ENCODE measurements around the gene CAVIN2.

Gene CAVIN2, protein sequence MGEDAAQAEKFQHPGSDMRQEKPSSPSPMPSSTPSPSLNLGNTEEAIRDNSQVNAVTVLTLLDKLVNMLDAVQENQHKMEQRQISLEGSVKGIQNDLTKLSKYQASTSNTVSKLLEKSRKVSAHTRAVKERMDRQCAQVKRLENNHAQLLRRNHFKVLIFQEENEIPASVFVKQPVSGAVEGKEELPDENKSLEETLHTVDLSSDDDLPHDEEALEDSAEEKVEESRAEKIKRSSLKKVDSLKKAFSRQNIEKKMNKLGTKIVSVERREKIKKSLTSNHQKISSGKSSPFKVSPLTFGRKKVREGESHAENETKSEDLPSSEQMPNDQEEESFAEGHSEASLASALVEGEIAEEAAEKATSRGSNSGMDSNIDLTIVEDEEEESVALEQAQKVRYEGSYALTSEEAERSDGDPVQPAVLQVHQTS

GRCh38 chr2:191846515-191847476 is at the start of gene CAVIN2:
Gene CAVIN2, minus strand, starts transcription at chr2:191847088. Its CDS starts 163 bp downstream, at chr2:191846925.
- DNase-seq (ENCODE audit: low read depth in 1 of 2, low spot score in 1 of 2) = no peak

GRCh38 chr2:191895743-191896142 is 48.9 kb upstream of the CAVIN2 start:
- DNase-seq (ENCODE audit: low read depth in 1 of 2, low spot score in 1 of 2) = no peak

DNA sequence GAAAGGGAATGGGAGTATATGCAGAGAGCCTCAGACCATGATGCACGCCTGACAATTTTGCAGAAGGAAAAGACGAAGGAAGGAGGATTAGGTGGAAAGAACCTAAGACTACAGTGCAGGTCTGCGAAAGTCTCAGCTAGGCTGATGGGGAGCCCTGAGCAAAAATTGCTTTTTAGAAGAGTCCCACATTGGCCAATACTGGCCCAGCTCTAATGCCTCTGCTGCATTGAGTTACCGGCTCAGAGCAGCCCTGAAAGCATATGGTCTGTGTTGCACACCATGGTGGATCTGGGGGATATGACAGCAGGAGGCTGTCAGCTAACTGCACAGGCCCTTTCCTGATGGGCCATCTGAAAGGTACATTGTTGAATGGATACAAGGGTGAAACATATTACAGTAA is 48.3 kb upstream of the CAVIN2 start:
- DNase-seq (ENCODE audit: low read depth in 1 of 2, low spot score in 1 of 2) = no peak

DNA sequence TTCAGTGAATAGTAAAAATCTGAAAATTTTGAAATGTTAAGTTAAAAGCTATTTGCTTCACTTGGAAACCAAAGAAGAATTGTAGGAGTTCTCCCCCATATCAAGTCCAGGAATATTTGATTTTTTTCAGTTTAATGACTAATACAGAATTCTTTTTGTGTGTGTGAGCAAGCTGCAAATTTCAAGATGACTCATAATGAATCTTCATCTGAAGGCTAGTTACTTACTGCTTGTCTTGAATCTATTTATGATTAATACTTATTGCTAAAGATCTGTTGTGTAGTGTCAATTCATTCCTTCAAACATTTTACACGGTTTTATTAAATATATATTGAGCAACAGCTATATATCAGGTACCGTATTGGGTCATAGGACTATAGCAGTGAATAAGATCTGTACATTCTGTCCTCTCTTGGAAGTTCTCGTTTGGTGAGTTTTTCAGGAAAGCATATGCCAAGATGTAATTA is 47.8 kb upstream of the CAVIN2 start:
- DNase-seq (ENCODE audit: low read depth in 1 of 2, low spot score in 1 of 2) = no peak

DNA sequence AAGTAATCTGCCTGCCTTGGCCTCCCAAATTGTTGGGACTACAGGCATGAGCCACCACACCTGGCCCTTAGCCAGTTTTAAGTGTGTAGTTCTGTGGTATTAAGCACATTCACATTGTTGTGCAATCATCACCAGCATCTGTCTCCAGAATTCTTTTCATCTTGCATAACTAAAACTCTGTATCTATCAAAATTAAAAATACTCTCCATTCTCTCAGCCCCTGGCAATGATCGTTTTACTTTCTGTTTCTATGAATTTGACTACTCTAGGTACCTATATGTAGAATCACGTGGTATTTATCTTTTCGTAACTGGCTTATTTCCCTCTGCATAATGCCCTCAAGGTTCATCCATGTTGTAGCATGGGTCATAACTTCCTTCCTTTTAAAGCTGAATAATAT is 45.5 kb upstream of the CAVIN2 start:
- DNase-seq (ENCODE audit: low read depth in 1 of 2, low spot score in 1 of 2) = no peak

- no peak for DNase-seq (ENCODE audit: low read depth in 1 of 2, low spot score in 1 of 2)
Measured at GRCh38 chr2:191891656-191892055, 44.8 kb upstream of the CAVIN2 start.

DNA sequence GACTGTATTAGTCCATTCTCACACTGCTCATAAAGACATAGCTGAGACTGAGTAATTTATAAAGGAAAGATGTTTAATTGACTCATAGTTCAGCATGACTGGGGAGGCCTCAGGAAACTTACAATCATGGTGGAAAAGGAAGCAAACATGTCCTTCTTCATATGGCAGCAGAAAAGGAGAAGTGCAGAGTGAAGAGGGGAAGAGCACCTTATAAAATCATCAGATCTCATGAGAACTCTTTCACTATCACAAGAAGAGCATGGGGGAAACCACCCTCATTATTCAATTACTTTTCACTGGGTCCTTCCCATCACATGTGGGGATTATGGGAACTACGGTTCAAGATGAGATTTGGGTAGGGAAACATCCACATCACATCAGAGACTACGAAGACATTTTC is 43.0 kb upstream of the CAVIN2 start:
- no peak for DNase-seq (ENCODE audit: low read depth in 1 of 2, low spot score in 1 of 2)

DNA sequence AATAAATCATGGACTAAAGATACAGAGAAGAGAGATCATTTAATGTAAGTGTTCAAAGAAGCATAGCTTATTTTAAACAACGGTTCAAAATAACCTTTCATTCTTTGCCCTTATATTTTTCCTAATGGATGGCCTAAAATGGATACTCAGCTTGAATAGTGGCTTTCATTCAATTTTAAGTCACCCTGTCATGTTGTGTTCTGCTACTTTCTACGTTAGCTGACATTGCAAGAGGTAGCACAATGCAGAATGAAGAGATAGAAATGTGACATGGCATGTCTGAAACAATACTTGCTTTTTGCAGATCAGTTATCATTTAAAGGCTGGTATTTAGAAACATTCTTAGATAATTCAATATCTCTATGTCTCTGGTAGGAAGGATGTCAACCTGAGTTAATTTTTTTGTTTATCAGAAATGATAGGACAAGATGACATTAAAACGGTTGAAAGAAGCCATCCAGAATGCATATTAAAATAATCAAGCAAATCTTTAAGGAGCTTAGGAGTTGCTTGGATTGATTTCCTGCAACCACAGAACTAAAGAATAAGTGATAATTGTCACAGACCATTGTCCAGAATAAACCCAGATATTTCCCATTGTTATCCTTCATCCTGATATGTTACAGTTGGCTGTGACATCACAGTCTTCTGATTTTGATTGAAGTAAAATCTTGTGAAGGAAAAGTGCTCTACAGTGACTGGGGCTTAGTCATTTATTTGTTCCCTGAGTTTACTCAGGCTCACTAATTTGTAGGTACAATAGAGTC is 41.7 kb upstream of the CAVIN2 start:
- DNase-seq (ENCODE audit: low read depth in 1 of 2, low spot score in 1 of 2) = no peak

DNA sequence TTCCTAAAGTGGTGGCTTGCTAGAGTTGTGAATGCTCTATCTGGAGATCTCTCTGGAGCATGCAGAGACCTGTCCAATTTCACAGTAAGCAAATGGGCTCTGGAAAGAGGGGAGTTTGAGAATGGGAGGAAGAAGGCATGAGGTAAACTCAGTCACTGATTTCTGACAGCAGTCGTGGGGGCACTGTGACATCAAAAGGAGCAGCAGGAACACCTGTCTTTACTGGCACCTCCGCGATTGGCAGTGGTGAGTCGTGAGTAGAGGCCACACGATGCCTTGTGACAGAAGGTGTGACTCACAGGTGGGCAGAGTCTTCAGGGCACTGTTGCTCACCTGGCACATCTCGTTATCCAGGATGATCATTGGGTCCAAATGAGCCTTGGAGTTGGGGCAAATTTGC is 38.8 kb upstream of the CAVIN2 start:
- DNase-seq (ENCODE audit: low read depth in 1 of 2, low spot score in 1 of 2) = no peak

GRCh38 chr2:191885098-191885497 is 38.2 kb upstream of the CAVIN2 start:
- no peak for DNase-seq (ENCODE audit: low read depth in 1 of 2, low spot score in 1 of 2)

- DNase-seq (ENCODE audit: low read depth in 1 of 2, low spot score in 1 of 2) = no peak
Measured at GRCh38 chr2:191881982-191882816, 35.3 kb upstream of the CAVIN2 start.

DNA sequence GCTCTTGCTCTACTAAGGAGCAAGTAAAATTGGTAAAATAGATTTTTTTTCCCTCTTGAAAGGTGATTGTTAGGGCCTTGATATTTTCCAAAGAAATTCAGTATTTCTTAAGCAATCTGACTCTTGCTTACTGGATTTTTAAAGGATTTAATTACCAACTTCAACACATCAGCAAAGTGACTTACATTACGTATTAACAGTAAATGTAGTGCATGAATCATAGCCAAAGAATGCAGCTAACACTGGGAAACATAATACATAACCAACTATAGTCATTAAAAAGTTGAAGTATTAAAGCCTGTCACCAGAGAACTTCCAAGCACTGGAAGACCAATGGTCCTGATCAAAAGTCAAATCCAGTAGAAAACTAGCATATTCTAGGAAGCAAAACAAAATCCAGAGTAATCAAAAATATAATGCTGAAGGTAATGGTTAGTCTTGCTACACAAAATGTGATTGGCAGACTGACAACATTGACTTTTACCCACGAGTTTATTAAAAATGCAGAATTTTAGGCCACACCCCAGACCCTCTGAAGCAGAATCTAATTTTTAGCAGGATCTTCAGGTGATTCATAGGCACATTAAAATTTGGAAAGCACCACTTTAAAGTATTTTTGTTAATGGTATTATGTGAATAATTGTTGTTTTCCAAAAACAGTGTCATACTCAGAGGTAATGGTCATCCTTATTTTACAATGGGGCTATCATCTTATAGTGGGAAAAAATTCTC is 31.8 kb upstream of the CAVIN2 start:
- no peak for DNase-seq (ENCODE audit: low read depth in 1 of 2, low spot score in 1 of 2)

- DNase-seq (ENCODE audit: low read depth in 1 of 2, low spot score in 1 of 2) = no peak
Measured at GRCh38 chr2:191877875-191878274, 31.0 kb upstream of the CAVIN2 start.

- DNase-seq (ENCODE audit: low read depth in 1 of 2, low spot score in 1 of 2) = no peak
Measured at GRCh38 chr2:191875859-191876258, 29.0 kb upstream of the CAVIN2 start.

DNA sequence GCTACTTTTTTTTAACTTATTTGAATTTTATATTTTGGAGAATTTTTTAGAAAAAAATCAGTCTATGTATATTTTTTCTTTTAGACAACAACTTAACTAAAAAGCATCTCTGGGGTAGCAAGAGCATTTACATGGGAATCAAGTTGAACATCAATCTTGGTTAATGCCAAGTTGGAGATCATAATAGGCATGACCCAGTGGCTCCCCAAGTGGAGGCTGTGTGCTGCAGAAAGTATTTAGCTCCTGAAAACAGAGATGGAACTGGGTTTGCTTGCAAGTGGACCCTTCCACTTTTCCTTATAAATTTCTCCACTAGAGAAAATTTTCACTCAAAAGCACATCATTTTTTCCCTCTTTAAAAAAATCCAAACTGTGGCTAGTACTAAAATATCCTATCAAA is 23.9 kb upstream of the CAVIN2 start:
- DNase-seq (ENCODE audit: low read depth in 1 of 2, low spot score in 1 of 2) = no peak

DNA sequence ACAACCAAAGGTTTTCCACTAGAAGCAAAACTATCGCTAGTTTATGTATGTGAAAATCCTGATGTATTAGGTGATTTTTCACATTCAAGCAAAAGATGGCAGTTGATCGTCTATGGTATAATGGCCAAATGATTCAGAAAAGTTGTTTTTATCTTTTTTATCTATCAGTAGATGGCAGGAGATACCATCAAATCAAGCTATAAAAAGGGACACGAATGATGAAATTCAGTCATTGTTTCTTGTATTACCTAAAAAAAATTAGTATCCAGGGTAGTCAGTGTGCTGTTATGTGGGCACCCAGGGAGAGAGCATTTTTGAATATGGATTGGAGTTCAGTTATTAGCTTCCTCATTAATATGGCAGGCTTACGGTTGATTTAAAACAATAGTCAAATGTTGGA is 22.9 kb upstream of the CAVIN2 start:
- DNase-seq (ENCODE audit: low read depth in 1 of 2, low spot score in 1 of 2) = no peak

- DNase-seq (ENCODE audit: low read depth in 1 of 2, low spot score in 1 of 2) = no peak
Measured at GRCh38 chr2:191869178-191869577, 22.3 kb upstream of the CAVIN2 start.

GRCh38 chr2:191867507-191867847 is 20.6 kb upstream of the CAVIN2 start:
- no peak for DNase-seq (ENCODE audit: low read depth in 1 of 2, low spot score in 1 of 2)

DNA sequence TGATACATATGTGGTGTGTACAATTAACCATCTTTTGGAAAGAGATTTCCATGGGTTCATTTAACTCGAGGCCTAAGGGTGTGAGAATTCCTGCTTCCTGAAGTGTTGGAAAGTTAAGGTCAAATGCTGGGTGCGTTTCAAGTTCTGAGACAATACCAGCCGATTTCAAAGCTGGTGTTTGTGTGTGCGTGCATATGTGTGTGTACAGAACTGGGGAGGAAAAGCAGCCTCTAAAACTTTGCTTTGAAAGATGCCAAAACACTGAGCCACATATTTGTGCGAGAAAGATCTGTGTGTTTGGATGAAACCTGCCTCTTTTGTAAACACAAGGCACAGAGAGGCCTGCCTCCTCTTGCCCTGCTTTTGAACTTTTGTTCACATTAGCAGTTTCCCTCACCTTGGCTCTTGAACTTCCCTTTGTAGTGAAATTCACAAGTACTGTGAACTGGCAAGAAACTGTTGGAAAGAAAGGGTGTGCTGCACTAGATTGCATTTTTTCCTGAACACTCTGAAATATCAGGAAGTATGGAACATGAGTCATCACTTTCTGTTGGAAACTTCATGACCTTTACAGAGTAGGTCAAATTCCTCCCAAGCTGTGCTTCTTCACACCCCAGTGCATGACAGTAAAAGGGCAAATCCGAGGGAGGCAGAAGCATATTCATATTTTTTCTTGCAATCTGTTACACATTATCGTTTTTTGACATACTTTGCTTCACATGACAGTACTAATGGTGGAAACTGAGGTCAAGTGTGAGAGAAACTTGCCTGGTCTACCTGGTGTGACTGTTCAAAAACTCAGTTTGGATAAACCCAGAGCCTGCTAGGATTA is 20.0 kb upstream of the CAVIN2 start:
- no peak for DNase-seq (ENCODE audit: low read depth in 1 of 2, low spot score in 1 of 2)

Measured in stimulated activated CD4-positive, alpha-beta T cell treated with anti-CD3 and anti-CD28 coated beads, Interleukin-15, amount 100 ng/mL, for 1 hour (primary cell).